Esophagus muscularis mucosa (tissue), 4 donors: Measurements from ENCODE around the gene ADAMTS14. TPM values are rescaled to one million over a fixed set of nuclear protein-coding genes. Genes with fewer than 3 reads are reported as not detected.

ENCODE experiments used
- DNase-seq: peaks from one replicate; pipeline ENCODE4 v3.0.0-alpha.2; 2017; ENCODE audit errors: extremely low spot score
- H3K27ac ChIP-seq, 4 donors: fragments of 200-600 bp; sonication (generic); replicated peaks in 1 of 4; 1 replicate in 3 of 4; 2 replicates in 1 of 4; pipeline ENCODE4 v1.5.1; 2016 to 2019; ENCODE audit warnings: mild to moderate bottlenecking in 1 of 4
- H3K27me3 ChIP-seq, 4 donors: fragments of 200-600 bp; sonication (generic); one replicate each; pipeline versions ENCODE4 v1.5.1 to v1.6.0; 2016 to 2019
- H3K36me3 ChIP-seq, 4 donors: fragments of 200-600 bp; sonication (generic); one replicate each; pipeline ENCODE4 v1.5.1; 2016 to 2019
- H3K4me1 ChIP-seq, 4 donors: fragments of 200-600 bp; sonication (generic); one replicate each; pipeline ENCODE4 v1.5.1; 2016 to 2019
- H3K4me3 ChIP-seq, 4 donors: fragments of 200-600 bp; sonication (generic); 1 replicate in 2 of 4; 2 replicates in 2 of 4; pipeline ENCODE4 v1.5.1; 2016 to 2019; ENCODE audit warnings: mild to moderate bottlenecking in 4 of 4, moderate library complexity in 1 of 4
- H3K9me3 ChIP-seq, 4 donors: fragments of 200-600 bp; sonication (generic); 1 replicate in 3 of 4; 2 replicates in 1 of 4; pipeline ENCODE4 v1.5.1; 2016 to 2019
- CTCF ChIP-seq, 3 experiments: fragments of 200-600 bp in 2 of 3; fragments of 450-650 bp in 1 of 3; sonication (generic) in 2 of 3; IDR thresholded peaks; one replicate each; pipeline ENCODE4 v1.5.1; 2017 to 2019; ENCODE audit warnings: antibody characterized with exemption in 3 of 3, mild to moderate bottlenecking in 2 of 3, moderate library complexity in 1 of 3
- EP300 ChIP-seq: sonication (generic); formaldehyde crosslinking; IDR thresholded peaks from one replicate; pipeline ENCODE4 v1.6.1; 2017; ENCODE audit warnings: antibody characterized with exemption
- POLR2A ChIP-seq: fragments of 450-650 bp; IDR thresholded peaks from one replicate; pipeline ENCODE4 v1.6.1; 2017; ENCODE audit warnings: antibody characterized with exemption, moderate library complexity, mild to moderate bottlenecking, low read depth
- POLR2AphosphoS5 ChIP-seq, 2 donors: sonication (generic); formaldehyde crosslinking; IDR thresholded peaks; one replicate each; pipeline ENCODE4 v1.6.1; 2017; ENCODE audit warnings: antibody characterized with exemption in 2 of 2
- WGBS: methylation state at CpG from one replicate; pipeline ENCODE4 v1.1.5; 2018; 5-methylcytosine and 5-hydroxymethylcytosine counted together
- intact Hi-C: fragments of 100-400 bp; cut with DNase I; formaldehyde crosslinking; loops from one replicate; pipeline ENCODE4 v1.15.1; 2023
- total RNA-seq, 4 donors: library from RNA; depleted of rRNA; stranded (reverse); fragments of >200 nt; gene quantifications; one replicate each; pipeline versions ENCODE4 v1.1.0 to v1.2.1, GENCODE V29; 2016

The ADAMTS14 gene
- total RNA-seq, 4 donors from 2014 or later = 0.13 to 0.50 TPM; not detected in 2

- no peaks in the 10 kb centered on the region for H3K4me1 ChIP-seq
- DNase-seq = no peak
Observed at GRCh38 chr10:70784016-70784415, 111.7 kb downstream of the ADAMTS14 start.

GRCh38 chr10:70784471-70784870, 112.2 kb downstream of the ADAMTS14 start:
- Histone ChIP-seq H3K27ac (no peak overlapping the region), H3K36me3 (no peaks in the 10 kb centered on the region), H3K27me3 (no peaks in the 10 kb centered on the region), H3K4me1 (no peaks in the 10 kb centered on the region), H3K4me3 (no peak overlapping the region), H3K9me3 (no peaks in the 10 kb centered on the region)
- intact Hi-C loops = no loop called here
- no peak for TF ChIP-seq CTCF (IDR thresholded peaks at IDR 0.05)
- no peak for TF ChIP-seq POLR2A
- no peak for TF ChIP-seq EP300
- no peak for TF ChIP-seq POLR2AphosphoS5 (IDR thresholded peaks at IDR 0.05)
- 66% methylated on average over 2 of the region's 2 CpGs for WGBS
- no peak for DNase-seq

More at GRCh38 chr10:70784016-70784415, 111.7 kb downstream of the ADAMTS14 start:
- Histone ChIP-seq H3K4me3 (no peak overlapping the region), H3K27me3 (no peaks in the 10 kb centered on the region), H3K9me3 (no peaks in the 10 kb centered on the region), H3K27ac (no peak overlapping the region), H3K36me3 (no peaks in the 10 kb centered on the region)
- intact Hi-C loops = no loop called here
- TF ChIP-seq CTCF (IDR thresholded peaks at IDR 0.05) = no peak
- TF ChIP-seq EP300 = no peak
- TF ChIP-seq POLR2AphosphoS5 (IDR thresholded peaks at IDR 0.05) = no peak
- TF ChIP-seq POLR2A = no peak
- 74% methylated on average over 5 of the region's 5 CpGs for WGBS

GRCh38 chr10:70785190-70785589, 112.9 kb downstream of the ADAMTS14 start, which contains the start of gene TBATA:
TSS of gene TBATA (minus strand) at chr10:70785377. CDS start at chr10:70783379, 1,998 bp downstream.
- WGBS = 79% methylated on average over 4 of the region's 4 CpGs

GRCh38 chr10:70786799-70787415, 114.6 kb downstream of the ADAMTS14 start:
- no peak for DNase-seq
- no peak overlapping the region for H3K4me3 ChIP-seq
- no peaks in the 10 kb centered on the region for H3K27me3 ChIP-seq
- WGBS = 63% methylated on average over 5 of the region's 5 CpGs
- no peak overlapping the region for H3K27ac ChIP-seq
- H3K36me3 ChIP-seq = no peaks in the 10 kb centered on the region
- TF ChIP-seq POLR2A (no peak), CTCF (IDR thresholded peaks at IDR 0.05) (no peak), POLR2AphosphoS5 (IDR thresholded peaks at IDR 0.05) (no peak), EP300 (no peak)
- intact Hi-C loops = no loop called here
- no peaks in the 10 kb centered on the region for H3K9me3 ChIP-seq
- H3K4me1 ChIP-seq = no peaks in the 10 kb centered on the region

More at GRCh38 chr10:70785190-70785589, 112.9 kb downstream of the ADAMTS14 start, which contains the start of gene TBATA:
- Histone ChIP-seq H3K36me3 (no peaks in the 10 kb centered on the region), H3K4me3 (no peak within 1 kb of the TSS), H3K4me1 (no peaks in the 10 kb centered on the region), H3K9me3 (no peaks in the 10 kb centered on the region), H3K27me3 (no peaks in the 10 kb centered on the region), H3K27ac (no peak within 1 kb of the TSS)
- no peak for TF ChIP-seq POLR2A
- TF ChIP-seq EP300 = no peak
- no peak for TF ChIP-seq POLR2AphosphoS5 (IDR thresholded peaks at IDR 0.05)
- no peak for DNase-seq
- intact Hi-C loops = no loop called here

- no peak overlapping the region for H3K4me3 ChIP-seq
- no peak for TF ChIP-seq POLR2A
- no peak for TF ChIP-seq CTCF (IDR thresholded peaks at IDR 0.05)
- no peak for TF ChIP-seq EP300
- no peak for TF ChIP-seq POLR2AphosphoS5 (IDR thresholded peaks at IDR 0.05)
Observed at GRCh38 chr10:70791386-70792039, 119.2 kb downstream of the ADAMTS14 start.

More at GRCh38 chr10:70791386-70792039, 119.2 kb downstream of the ADAMTS14 start:
- DNase-seq = no peak
- H3K27me3 ChIP-seq = no peaks in the 10 kb centered on the region
- no peak overlapping the region for H3K27ac ChIP-seq
- H3K36me3 ChIP-seq = no peaks in the 10 kb centered on the region
- intact Hi-C loops = no loop called here
- H3K4me1 ChIP-seq = no peaks in the 10 kb centered on the region
- WGBS = 72% methylated on average over 5 of the region's 5 CpGs
- no peaks in the 10 kb centered on the region for H3K9me3 ChIP-seq
